Uterus (tissue), 4 donors: ENCODE results near the gene NBEA. TPM values are rescaled to one million over a fixed set of nuclear protein-coding genes. Genes with fewer than 3 reads are reported as not detected.

Source experiments
- DNase-seq, 2 donors: peaks; one replicate each; pipeline ENCODE4 v3.0.0-alpha.2; 2019 to 2020
- H3K27ac ChIP-seq, 2 donors: fragments of 200-600 bp; sonication (generic); 1 replicate in 1 of 2; 2 replicates in 1 of 2; pipeline ENCODE4 v1.5.1; 2016 to 2018
- H3K27me3 ChIP-seq, 2 donors: fragments of 200-600 bp; sonication (generic); one replicate each; pipeline ENCODE4 v1.5.1; 2018 to 2019; ENCODE audit warnings: control low read depth in 1 of 2
- H3K36me3 ChIP-seq, 2 donors: fragments of 200-600 bp; sonication (generic); one replicate each; pipeline ENCODE4 v1.5.1; 2019; ENCODE audit warnings: control low read depth in 1 of 2
- H3K4me1 ChIP-seq, 2 donors: fragments of 200-600 bp; sonication (generic); one replicate each; pipeline ENCODE4 v1.5.1; 2018 to 2019; ENCODE audit warnings: control low read depth in 1 of 2
- H3K4me3 ChIP-seq, 2 donors: fragments of 200-600 bp; sonication (generic); 1 replicate in 1 of 2; 2 replicates in 1 of 2; pipeline ENCODE4 v1.5.1; 2018 to 2019; ENCODE audit warnings: mild to moderate bottlenecking in 1 of 2
- H3K9me3 ChIP-seq, 2 donors: fragments of 200-600 bp; sonication (generic); one replicate each; pipeline ENCODE4 v1.5.1; 2019; ENCODE audit warnings: control low read depth in 1 of 2
- CTCF ChIP-seq, 4 experiments: fragments of 200-600 bp in 2 of 4; fragments of 450-650 bp in 2 of 4; sonication (generic) in 2 of 4; IDR thresholded peaks; one replicate each; pipeline ENCODE4 v1.5.1; 2016 to 2019; ENCODE audit warnings: antibody characterized with exemption in 4 of 4, mild to moderate bottlenecking in 2 of 4, moderate library complexity in 1 of 4
- POLR2A ChIP-seq, 2 donors: fragments of 450-650 bp; IDR thresholded peaks; one replicate each; pipeline ENCODE4 v1.6.1; 2016; ENCODE audit warnings: antibody characterized with exemption in 2 of 2, mild to moderate bottlenecking in 1 of 2, moderate library complexity in 1 of 2
- intact Hi-C: fragments of 100-400 bp; cut with DNase I; formaldehyde crosslinking; loops from one replicate; pipeline ENCODE4 v1.15.1; 2023; ENCODE audit warnings: low total_unique reads
- total RNA-seq, 4 donors: library from RNA; depleted of rRNA in 3 of 4; stranded (reverse); fragments of >200 nt in 3 of 4; gene quantifications; one replicate each; pipeline versions ENCODE4 v1.1.0 to v1.2.4, GENCODE V29; 2014 to 2023
- donor health status: DM: yes; HTN: yes; CAD: no.

Gene NBEA
- total RNA-seq, 4 donors from 2014 or later: 15.6 to 58.1 (median 37.3) TPM

- Histone ChIP-seq H3K36me3 (no peaks in the 10 kb centered on the region), H3K9me3 (no peaks in the 10 kb centered on the region), H3K4me1 (no peaks in the 10 kb centered on the region), H3K27me3 (no peaks in the 10 kb centered on the region), H3K4me3 (no peak overlapping the region), H3K27ac (no peak overlapping the region)
- DNase-seq: no peak
- intact Hi-C loops: no loop called here
- TF ChIP-seq CTCF (IDR thresholded peaks at IDR 0.05) (no peak), POLR2A (IDR thresholded peaks at IDR 0.05) (no peak)
Observed at GRCh38 chr13:35163674-35164073, 221.6 kb downstream of the NBEA start.

DNA sequence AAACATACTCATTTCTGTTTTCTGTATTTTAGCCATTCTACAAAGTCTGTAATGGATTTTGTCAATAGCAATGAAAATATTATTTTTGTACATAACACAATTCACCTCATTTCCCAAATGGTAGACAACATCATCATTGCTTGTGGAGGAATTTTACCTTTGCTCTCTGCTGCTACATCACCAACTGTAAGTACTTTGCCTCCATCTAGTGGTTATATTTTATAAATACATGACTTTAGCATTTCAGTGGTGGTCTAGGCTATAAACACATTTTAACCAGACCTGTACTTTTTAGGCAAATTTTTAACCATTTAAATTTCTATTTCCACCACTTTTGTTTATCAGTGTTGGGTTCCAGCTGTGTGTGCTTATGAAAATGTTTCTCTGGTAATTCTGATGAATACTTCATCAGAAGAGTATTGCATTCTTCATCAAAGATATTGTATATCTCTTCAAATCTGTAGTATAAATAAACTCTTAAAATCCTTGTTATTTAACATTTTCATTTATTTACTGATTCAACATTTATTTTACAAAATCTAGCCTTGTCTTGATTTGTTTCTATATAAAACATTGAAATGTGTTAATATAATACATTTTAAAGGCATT, 222.4 kb downstream of the NBEA start:
- DNase-seq: no peak
- intact Hi-C loops: no loop called here
- H3K9me3 ChIP-seq: no peaks in the 10 kb centered on the region
- H3K4me1 ChIP-seq: no peaks in the 10 kb centered on the region
- no peak overlapping the region for H3K4me3 ChIP-seq
- H3K27me3 ChIP-seq: no peaks in the 10 kb centered on the region
- TF ChIP-seq POLR2A (IDR thresholded peaks at IDR 0.05) (no peak), CTCF (IDR thresholded peaks at IDR 0.05) (peak; percentile 60 to 72 (median 70))
- H3K36me3 ChIP-seq: no peaks in the 10 kb centered on the region
- H3K27ac ChIP-seq: no peak overlapping the region

DNA sequence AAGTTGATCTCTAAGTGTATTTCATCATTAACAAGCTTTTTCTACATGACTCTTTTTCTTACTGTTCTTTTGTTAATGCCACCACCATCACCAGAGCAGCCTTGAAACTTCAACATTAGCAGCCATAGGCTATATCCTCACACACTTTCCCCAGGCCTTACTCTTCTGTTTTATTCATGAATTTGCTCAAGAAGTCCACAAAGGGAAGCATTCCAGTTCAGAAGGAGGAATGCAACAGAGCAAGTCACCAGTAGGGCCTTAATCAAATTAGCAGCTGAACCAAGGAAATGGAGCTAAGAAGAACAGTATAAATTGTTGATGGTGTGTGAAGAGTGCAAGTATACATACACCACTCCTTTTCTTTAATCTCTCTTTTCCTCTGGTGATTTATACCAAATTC, 223.1 kb downstream of the NBEA start:
- DNase-seq: no peak
- intact Hi-C loops: no loop called here
- H3K27ac ChIP-seq: no peak overlapping the region
- no peak overlapping the region for H3K4me3 ChIP-seq
- H3K9me3 ChIP-seq: no peaks in the 10 kb centered on the region
- no peak for TF ChIP-seq CTCF (IDR thresholded peaks at IDR 0.05)
- no peaks in the 10 kb centered on the region for H3K4me1 ChIP-seq
- no peaks in the 10 kb centered on the region for H3K27me3 ChIP-seq
- H3K36me3 ChIP-seq: no peaks in the 10 kb centered on the region

- no peaks in the 10 kb centered on the region for H3K9me3 ChIP-seq
- intact Hi-C loops: no loop called here
- TF ChIP-seq POLR2A (IDR thresholded peaks at IDR 0.05) (no peak), CTCF (IDR thresholded peaks at IDR 0.05) (no peak)
- H3K4me3 ChIP-seq: no peak overlapping the region
- DNase-seq: no peak
- H3K36me3 ChIP-seq: no peaks in the 10 kb centered on the region
- H3K27me3 ChIP-seq: no peaks in the 10 kb centered on the region
- no peak overlapping the region for H3K27ac ChIP-seq
- H3K4me1 ChIP-seq: no peaks in the 10 kb centered on the region
Observed at GRCh38 chr13:35179494-35179893, 237.4 kb downstream of the NBEA start.

GRCh38 chr13:35179920-35180663, 238.0 kb downstream of the NBEA start:
- no peak for TF ChIP-seq CTCF (IDR thresholded peaks at IDR 0.05)
- Histone ChIP-seq H3K36me3 (no peaks in the 10 kb centered on the region), H3K4me3 (no peak overlapping the region), H3K27me3 (no peaks in the 10 kb centered on the region), H3K4me1 (no peaks in the 10 kb centered on the region), H3K9me3 (no peaks in the 10 kb centered on the region), H3K27ac (no peak overlapping the region)
- intact Hi-C loops: no loop called here
- DNase-seq: no peak
